ENCODE measurements around the gene MPI. TPM values are rescaled to one million over a fixed set of nuclear protein-coding genes. Genes with fewer than 3 reads are reported as not detected.

Gene MPI
- total RNA-seq, 1 donor from 2014 or later = 43.8 TPM

DNA sequence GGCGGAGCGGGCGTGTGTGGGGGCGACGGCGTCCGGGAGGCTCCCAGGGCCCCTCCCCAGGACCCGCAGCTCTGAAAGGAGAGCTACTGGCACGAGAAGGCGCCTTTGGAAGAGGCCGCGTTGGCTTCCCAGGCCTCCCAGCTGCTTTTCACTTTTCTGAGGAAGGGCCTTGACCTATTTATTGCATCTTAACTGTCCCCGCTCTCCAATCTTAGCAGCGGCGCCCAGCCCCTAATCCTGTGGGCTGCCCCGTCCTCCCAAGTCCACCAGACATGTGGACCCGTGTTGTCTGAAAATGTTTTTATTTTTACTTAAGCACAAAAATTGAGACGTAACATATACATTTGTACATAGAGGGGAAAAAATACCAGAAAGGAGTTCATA is 46.4 kb upstream of the MPI start:
- no peaks in the 10 kb centered on the region for H3K9me3 Mint-ChIP-seq
- H3K4me3 Mint-ChIP-seq = peak overlapping the region; percentile 90
- peaks cover 23% of the 10 kb centered on the region for H3K4me1 Mint-ChIP-seq
- no peaks in the 10 kb centered on the region for H3K27me3 Mint-ChIP-seq (ENCODE audit: low read depth)
- H3K36me3 Mint-ChIP-seq (ENCODE audit: low read depth) = peaks cover 4% of the 10 kb centered on the region
- no peak for DNase-seq (ENCODE audit: low read depth, low spot score)
- H3K27ac Mint-ChIP-seq (ENCODE audit: unreplicated experiment) = peak overlapping the region; percentile 97
- TF ChIP-seq, protein P1, sequence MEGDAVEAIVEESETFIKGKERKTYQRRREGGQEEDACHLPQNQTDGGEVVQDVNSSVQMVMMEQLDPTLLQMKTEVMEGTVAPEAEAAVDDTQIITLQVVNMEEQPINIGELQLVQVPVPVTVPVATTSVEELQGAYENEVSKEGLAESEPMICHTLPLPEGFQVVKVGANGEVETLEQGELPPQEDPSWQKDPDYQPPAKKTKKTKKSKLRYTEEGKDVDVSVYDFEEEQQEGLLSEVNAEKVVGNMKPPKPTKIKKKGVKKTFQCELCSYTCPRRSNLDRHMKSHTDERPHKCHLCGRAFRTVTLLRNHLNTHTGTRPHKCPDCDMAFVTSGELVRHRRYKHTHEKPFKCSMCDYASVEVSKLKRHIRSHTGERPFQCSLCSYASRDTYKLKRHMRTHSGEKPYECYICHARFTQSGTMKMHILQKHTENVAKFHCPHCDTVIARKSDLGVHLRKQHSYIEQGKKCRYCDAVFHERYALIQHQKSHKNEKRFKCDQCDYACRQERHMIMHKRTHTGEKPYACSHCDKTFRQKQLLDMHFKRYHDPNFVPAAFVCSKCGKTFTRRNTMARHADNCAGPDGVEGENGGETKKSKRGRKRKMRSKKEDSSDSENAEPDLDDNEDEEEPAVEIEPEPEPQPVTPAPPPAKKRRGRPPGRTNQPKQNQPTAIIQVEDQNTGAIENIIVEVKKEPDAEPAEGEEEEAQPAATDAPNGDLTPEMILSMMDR (conservative IDR thresholded peaks at IDR 0.05) = no peak

DNA sequence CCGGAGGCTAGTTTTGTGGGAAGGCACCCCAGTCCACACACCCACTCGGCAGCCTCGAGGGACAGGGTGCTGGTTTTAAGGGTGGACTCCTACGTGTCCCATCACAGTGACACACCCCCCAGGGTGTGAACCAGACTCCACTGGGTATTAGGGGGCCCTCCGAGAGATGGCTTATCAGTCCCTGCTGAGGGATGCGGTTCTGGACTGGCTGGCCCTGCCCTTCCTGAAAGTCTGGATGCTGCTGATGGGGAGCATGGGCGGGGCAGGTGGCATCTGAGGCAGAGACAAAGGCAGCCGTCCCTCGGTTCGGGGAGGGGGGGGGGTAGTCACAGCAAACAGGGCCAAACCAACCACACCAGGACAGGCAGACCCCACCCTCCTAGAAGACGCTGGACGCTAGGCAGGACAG is 45.9 kb upstream of the MPI start:
- H3K4me1 Mint-ChIP-seq = peaks cover 23% of the 10 kb centered on the region
- no peaks in the 10 kb centered on the region for H3K27me3 Mint-ChIP-seq (ENCODE audit: low read depth)
- peaks cover 7% of the 10 kb centered on the region for H3K36me3 Mint-ChIP-seq (ENCODE audit: low read depth)
- no peaks in the 10 kb centered on the region for H3K9me3 Mint-ChIP-seq
- DNase-seq (ENCODE audit: low read depth, low spot score) = no peak
- peak overlapping the region; percentile 90 for H3K4me3 Mint-ChIP-seq
- TF ChIP-seq, protein P1 (conservative IDR thresholded peaks at IDR 0.05) = no peak
- H3K27ac Mint-ChIP-seq (ENCODE audit: unreplicated experiment) = no peak overlapping the region

DNA sequence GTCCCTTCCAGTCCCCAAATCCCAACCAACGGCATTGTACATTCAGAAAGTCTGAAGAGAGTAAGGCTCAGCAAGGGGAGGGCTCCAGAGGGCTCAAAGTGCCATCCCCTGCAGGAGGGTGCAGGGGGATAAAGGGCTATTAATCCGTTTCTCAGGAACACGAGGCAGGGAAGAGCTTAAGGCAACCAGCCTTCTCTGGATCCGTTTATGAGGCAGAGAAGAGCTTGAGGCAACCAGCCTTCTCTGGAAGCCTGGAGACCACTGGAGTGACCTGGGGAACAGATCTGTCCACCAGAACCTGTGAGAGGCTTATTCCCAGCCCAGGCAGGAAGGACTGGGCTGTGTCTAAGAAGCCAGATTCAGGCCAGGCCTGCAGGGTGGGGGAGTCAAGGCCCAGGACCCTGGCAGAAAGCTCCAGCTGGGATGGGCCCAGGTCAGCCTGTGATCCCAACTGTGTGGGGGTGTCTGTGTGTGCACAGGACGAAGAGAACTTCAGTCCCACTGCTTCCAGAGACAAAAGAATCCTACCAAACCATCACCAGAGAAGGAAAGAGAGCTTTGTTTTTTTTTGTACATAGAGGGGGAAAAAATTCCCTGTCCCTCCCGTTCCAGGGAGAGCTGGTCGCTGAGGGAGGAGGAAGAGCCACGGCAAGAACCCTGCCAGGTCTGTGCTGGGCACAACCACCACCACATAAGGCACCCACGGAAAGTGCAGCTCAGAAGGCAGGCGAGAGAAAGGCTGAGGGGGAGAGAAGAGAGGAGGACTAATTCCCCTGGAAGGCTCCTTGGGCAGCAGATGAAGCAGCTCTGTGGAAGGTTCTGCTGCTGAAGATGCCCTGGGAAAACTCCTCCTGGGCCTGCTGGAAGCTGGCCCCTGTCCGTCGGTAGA is 45.3 kb upstream of the MPI start:
- TF ChIP-seq, protein P1 (conservative IDR thresholded peaks at IDR 0.05) = no peak
- H3K27me3 Mint-ChIP-seq (ENCODE audit: low read depth) = no peaks in the 10 kb centered on the region
- H3K27ac Mint-ChIP-seq (ENCODE audit: unreplicated experiment) = peak overlapping the region; percentile 87
- H3K9me3 Mint-ChIP-seq = no peaks in the 10 kb centered on the region
- peaks cover 7% of the 10 kb centered on the region for H3K36me3 Mint-ChIP-seq (ENCODE audit: low read depth)
- no peak for DNase-seq (ENCODE audit: low read depth, low spot score)
- H3K4me1 Mint-ChIP-seq = peaks cover 23% of the 10 kb centered on the region
- H3K4me3 Mint-ChIP-seq = peak overlapping the region; percentile 5

DNA sequence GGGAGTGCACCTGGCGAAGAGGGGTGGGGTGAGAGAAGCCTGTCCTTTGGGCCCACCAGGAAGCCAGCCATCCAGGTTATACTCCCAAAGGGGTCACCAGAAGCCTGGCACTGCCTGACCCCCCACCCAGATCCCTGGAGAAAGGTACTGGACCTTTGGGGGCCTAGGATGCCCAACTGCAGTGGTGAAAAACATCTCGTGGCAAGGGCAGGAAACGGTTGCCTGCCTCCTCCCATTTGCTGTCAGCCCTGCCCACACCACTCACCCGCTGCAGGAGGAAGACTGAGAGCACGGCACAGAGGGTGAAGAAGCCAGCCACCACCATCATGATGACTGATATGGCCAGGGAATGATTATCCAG is 44.7 kb upstream of the MPI start:
- Mint-ChIP-seq H3K27ac (ENCODE audit: unreplicated experiment) (no peak overlapping the region), H3K9me3 (no peaks in the 10 kb centered on the region)

DNA sequence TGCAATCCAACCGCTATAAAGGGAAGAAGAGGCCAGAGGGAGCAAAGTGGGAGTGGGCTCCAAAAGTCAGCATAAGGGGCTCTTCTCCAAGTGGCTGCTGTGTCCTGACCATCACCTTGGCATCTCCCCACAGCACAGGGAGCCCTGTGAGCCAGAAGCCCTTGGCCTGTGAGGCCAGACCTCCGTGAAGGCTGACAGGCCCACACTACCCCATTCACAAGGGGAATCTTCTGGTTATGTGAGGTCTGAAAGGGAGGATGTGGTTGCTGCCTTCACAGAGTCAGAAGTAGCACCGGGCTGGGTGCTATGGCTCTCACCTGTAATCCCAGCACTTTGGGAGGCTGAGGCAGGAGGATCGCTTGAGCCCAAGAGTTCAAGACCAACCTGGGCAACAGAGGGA is 44.3 kb upstream of the MPI start:
- no peaks in the 10 kb centered on the region for H3K27me3 Mint-ChIP-seq (ENCODE audit: low read depth)
- H3K27ac Mint-ChIP-seq (ENCODE audit: unreplicated experiment) = no peak overlapping the region
- no peak for DNase-seq (ENCODE audit: low read depth, low spot score)
- TF ChIP-seq, protein P1 (conservative IDR thresholded peaks at IDR 0.05) = no peak
- peak overlapping the region; percentile 68 for H3K4me3 Mint-ChIP-seq
- peaks cover 23% of the 10 kb centered on the region for H3K4me1 Mint-ChIP-seq
- H3K9me3 Mint-ChIP-seq = no peaks in the 10 kb centered on the region
- H3K36me3 Mint-ChIP-seq (ENCODE audit: low read depth) = peaks cover 7% of the 10 kb centered on the region

More for the DNA sequence above, 44.7 kb upstream of the MPI start:
- DNase-seq (ENCODE audit: low read depth, low spot score) = no peak
- Mint-ChIP-seq H3K36me3 (ENCODE audit: low read depth) (peaks cover 7% of the 10 kb centered on the region), H3K27me3 (ENCODE audit: low read depth) (no peaks in the 10 kb centered on the region), H3K4me3 (peak overlapping the region; percentile 68), H3K4me1 (peaks cover 23% of the 10 kb centered on the region)
- TF ChIP-seq, protein P1 (conservative IDR thresholded peaks at IDR 0.05) = no peak
